Measurements from ENCODE around the gene DDIAS. TPM values are rescaled to one million over a fixed set of nuclear protein-coding genes. Genes with fewer than 3 reads are reported as not detected.

DDIAS gene
- total and polyA plus RNA-seq, 10 of the 15 experiments (the other 5 are each of a cell fraction or from before 2014, with no cell fraction given): 6.9 to 27.8 (median 12.9) TPM

DNA sequence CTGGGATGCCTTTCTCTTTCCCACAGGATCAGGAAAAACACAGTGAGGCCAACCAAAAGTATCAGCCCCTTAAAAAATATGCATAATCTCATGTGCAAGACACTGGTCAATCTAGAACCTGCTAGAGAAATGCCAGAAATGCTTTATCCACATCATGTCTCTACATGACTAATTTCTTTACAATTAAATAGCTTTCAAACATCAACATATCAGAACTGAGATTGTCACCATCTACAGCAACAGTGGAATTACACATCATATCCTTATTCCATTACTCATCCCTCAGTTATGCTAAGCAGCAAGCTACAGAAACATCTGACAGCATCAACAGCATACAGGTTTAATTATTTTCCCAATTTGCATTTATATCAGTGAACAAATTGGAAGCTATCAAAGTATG lies 78.8 kb downstream of the DDIAS start:
- no peak overlapping the region for H3K27ac ChIP-seq (ENCODE audit: control insufficient read depth, insufficient read depth)
- peaks cover 15% of the 10 kb centered on the region for H3K4me1 ChIP-seq (ENCODE audit: control insufficient read depth, insufficient read depth, low read length)
- H3K9ac ChIP-seq (ENCODE audit: control insufficient read depth, insufficient read depth, low read length): no peak overlapping the region
- H3K9me3 ChIP-seq (replicated peaks; ENCODE audit: control insufficient read depth, insufficient read depth, low read length): no peaks in the 10 kb centered on the region
- ChIA-PET CTCF (interaction anchor here (0.9 to 1.3 kb wide), 2 partner anchors 12 to 69 kb away, joined by 3 read pairs; no protein-coding TSS in a partner anchor), RAD21 (ENCODE audit: unreplicated experiment) (interaction anchor here (1.2 kb wide), 1 partner anchor 11 kb away, joined by 3 read pairs; no protein-coding TSS in a partner anchor), SMC1A (ENCODE audit: uncharacterized antibody, unreplicated experiment) (interaction anchor here (0.8 to 2.7 kb wide), 8 partner anchors 9 to 82 kb away, joined by 3 to 14 read pairs (median 4); no protein-coding TSS in a partner anchor), POLR2A (no interaction called here)
- H3K36me3 ChIP-seq (ENCODE audit: control insufficient read depth in 2 of 2, insufficient read depth in 2 of 2, low read length in 1 of 2): peaks cover 2 to 7% of the 10 kb centered on the region in 2 experiments; a peak in 2 of 4 replicates
- TF ChIP-seq, protein P1, sequence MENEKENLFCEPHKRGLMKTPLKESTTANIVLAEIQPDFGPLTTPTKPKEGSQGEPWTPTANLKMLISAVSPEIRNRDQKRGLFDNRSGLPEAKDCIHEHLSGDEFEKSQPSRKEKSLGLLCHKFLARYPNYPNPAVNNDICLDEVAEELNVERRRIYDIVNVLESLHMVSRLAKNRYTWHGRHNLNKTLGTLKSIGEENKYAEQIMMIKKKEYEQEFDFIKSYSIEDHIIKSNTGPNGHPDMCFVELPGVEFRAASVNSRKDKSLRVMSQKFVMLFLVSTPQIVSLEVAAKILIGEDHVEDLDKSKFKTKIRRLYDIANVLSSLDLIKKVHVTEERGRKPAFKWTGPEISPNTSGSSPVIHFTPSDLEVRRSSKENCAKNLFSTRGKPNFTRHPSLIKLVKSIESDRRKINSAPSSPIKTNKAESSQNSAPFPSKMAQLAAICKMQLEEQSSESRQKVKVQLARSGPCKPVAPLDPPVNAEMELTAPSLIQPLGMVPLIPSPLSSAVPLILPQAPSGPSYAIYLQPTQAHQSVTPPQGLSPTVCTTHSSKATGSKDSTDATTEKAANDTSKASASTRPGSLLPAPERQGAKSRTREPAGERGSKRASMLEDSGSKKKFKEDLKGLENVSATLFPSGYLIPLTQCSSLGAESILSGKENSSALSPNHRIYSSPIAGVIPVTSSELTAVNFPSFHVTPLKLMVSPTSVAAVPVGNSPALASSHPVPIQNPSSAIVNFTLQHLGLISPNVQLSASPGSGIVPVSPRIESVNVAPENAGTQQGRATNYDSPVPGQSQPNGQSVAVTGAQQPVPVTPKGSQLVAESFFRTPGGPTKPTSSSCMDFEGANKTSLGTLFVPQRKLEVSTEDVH (IDR thresholded peaks at IDR 0.05; ENCODE audit: low read depth, partially characterized antibody): no peak
- ATAC-seq (peak; percentile 26), DNase-seq (ENCODE audit: low read depth, low spot score) (no peak), FAIRE-seq (no peak)
- intact Hi-C loops (cut with micrococcal nuclease; ENCODE audit: unreplicated experiment): no loop called here
- no peaks in the 10 kb centered on the region for H3K79me2 ChIP-seq (ENCODE audit: control insufficient read depth, insufficient read depth, low read length)
- no peaks in the 10 kb centered on the region for H4K20me1 ChIP-seq (ENCODE audit: control insufficient read depth, insufficient read depth)
- no peak overlapping the region for H3K4me2 ChIP-seq (ENCODE audit: control insufficient read depth, insufficient read depth)
- BruUV-seq (replicated peaks): no TSS peak
- H3K27me3 ChIP-seq (replicated peaks in 1 of 2; ENCODE audit: control insufficient read depth in 2 of 2, insufficient read depth in 2 of 2, low read length in 1 of 2): no peaks in the 10 kb centered on the region
- in situ Hi-C loops (cut with MboI): no loop called here
- no peak overlapping the region for H3K4me3 ChIP-seq
- no peak overlapping the region for H2AFZ ChIP-seq (ENCODE audit: control insufficient read depth, low read depth, low read length)

DNA sequence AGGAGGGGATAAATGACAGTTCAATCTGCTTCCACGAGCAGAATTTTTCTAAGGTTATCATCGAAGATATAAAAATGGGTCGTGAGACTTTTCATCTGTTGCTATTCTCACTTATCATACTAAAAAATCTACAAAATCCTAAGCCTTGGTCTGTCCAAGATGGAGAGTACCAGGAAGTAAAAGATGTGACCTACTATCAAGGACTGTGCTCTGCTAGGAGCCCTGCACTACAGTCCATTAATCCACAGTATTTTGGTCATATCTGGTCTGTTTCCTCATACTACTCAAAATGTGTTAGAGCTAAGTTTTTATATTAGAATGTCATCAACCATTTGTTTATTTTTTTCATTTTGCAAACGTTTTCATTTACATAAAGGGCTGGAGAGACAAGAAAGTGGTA lies 79.4 kb downstream of the DDIAS start:
- no peak for ATAC-seq
- in situ Hi-C loops (cut with MboI) (no loop called here), intact Hi-C loops (cut with micrococcal nuclease; ENCODE audit: unreplicated experiment) (no loop called here)
- RAD21 ChIA-PET (ENCODE audit: unreplicated experiment): no interaction called here
- H2AFZ ChIP-seq (ENCODE audit: control insufficient read depth, low read depth, low read length): no peak overlapping the region
- no peak overlapping the region for H3K27ac ChIP-seq (ENCODE audit: control insufficient read depth, insufficient read depth)
- WGBS (ENCODE audit: insufficient coverage, insufficient replicate concordance, low lambda C conversion rate, missing lambda C conversion rate): 75% methylated on average over 4 of the region's 4 CpGs
- TF ChIP-seq, protein P2, sequence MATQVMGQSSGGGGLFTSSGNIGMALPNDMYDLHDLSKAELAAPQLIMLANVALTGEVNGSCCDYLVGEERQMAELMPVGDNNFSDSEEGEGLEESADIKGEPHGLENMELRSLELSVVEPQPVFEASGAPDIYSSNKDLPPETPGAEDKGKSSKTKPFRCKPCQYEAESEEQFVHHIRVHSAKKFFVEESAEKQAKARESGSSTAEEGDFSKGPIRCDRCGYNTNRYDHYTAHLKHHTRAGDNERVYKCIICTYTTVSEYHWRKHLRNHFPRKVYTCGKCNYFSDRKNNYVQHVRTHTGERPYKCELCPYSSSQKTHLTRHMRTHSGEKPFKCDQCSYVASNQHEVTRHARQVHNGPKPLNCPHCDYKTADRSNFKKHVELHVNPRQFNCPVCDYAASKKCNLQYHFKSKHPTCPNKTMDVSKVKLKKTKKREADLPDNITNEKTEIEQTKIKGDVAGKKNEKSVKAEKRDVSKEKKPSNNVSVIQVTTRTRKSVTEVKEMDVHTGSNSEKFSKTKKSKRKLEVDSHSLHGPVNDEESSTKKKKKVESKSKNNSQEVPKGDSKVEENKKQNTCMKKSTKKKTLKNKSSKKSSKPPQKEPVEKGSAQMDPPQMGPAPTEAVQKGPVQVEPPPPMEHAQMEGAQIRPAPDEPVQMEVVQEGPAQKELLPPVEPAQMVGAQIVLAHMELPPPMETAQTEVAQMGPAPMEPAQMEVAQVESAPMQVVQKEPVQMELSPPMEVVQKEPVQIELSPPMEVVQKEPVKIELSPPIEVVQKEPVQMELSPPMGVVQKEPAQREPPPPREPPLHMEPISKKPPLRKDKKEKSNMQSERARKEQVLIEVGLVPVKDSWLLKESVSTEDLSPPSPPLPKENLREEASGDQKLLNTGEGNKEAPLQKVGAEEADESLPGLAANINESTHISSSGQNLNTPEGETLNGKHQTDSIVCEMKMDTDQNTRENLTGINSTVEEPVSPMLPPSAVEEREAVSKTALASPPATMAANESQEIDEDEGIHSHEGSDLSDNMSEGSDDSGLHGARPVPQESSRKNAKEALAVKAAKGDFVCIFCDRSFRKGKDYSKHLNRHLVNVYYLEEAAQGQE (IDR thresholded peaks at IDR 0.05; ENCODE audit: low read depth, low read length): no peak
- TF ChIP-seq SUPT20H (IDR thresholded peaks at IDR 0.05; ENCODE audit: borderline replicate concordance, control insufficient read depth, low read depth, low read length): no peak
- no peak for TF ChIP-seq HDAC2 (IDR thresholded peaks at IDR 0.05)
- TF ChIP-seq SUZ12 (IDR thresholded peaks at IDR 0.05; ENCODE audit: unreplicated experiment): no peak
- no peak for TF ChIP-seq NFIC (IDR thresholded peaks at IDR 0.05; ENCODE audit: low read depth, low read length)
- TF ChIP-seq CREB1 (IDR thresholded peaks at IDR 0.05; ENCODE audit: low read depth): no peak
- TF ChIP-seq WRNIP1 (IDR thresholded peaks at IDR 0.05; ENCODE audit: borderline replicate concordance, low read depth, low read length): no peak
- no peak for TF ChIP-seq BRCA1 (IDR thresholded peaks at IDR 0.05; ENCODE audit: low read depth, low read length)
- TF ChIP-seq PML (IDR thresholded peaks at IDR 0.05; ENCODE audit: low read length): no peak
- no peak for TF ChIP-seq POU2F2 (IDR thresholded peaks at IDR 0.05; ENCODE audit: borderline replicate concordance, low read depth, low read length)
- no peak for TF ChIP-seq NR2F1 (conservative IDR thresholded peaks at IDR 0.05)
- CTCF ChIA-PET: interaction anchor here (0.9 to 1.3 kb wide), 3 partner anchors 9 to 70 kb away, joined by 3 to 4 read pairs (median 3); no protein-coding TSS in a partner anchor
- no TSS peak for BruUV-seq (replicated peaks)
- peaks cover 15% of the 10 kb centered on the region for H3K4me1 ChIP-seq (ENCODE audit: control insufficient read depth, insufficient read depth, low read length)
- no peaks in the 10 kb centered on the region for H3K9me3 ChIP-seq (replicated peaks; ENCODE audit: control insufficient read depth, insufficient read depth, low read length)
- FAIRE-seq: no peak
- peaks cover 2 to 7% of the 10 kb centered on the region in 2 experiments; a peak in 2 of 4 replicates for H3K36me3 ChIP-seq (ENCODE audit: control insufficient read depth in 2 of 2, insufficient read depth in 2 of 2, low read length in 1 of 2)
- SMC1A ChIA-PET (ENCODE audit: uncharacterized antibody, unreplicated experiment): interaction anchor here (0.8 to 2.7 kb wide), 10 partner anchors 9 to 82 kb away, joined by 3 to 14 read pairs (median 3); no protein-coding TSS in a partner anchor
- no peak for DNase-seq (ENCODE audit: low read depth, low spot score)
- POLR2A ChIA-PET: interaction anchor here (1.1 kb wide), 1 partner anchor 18 kb away, joined by 3 read pairs; no protein-coding TSS in a partner anchor
- H3K27me3 ChIP-seq (replicated peaks in 1 of 2; ENCODE audit: control insufficient read depth in 2 of 2, insufficient read depth in 2 of 2, low read length in 1 of 2): no peaks in the 10 kb centered on the region
- no peak overlapping the region for H3K4me2 ChIP-seq (ENCODE audit: control insufficient read depth, insufficient read depth)
- no peak overlapping the region for H3K4me3 ChIP-seq
- H3K9ac ChIP-seq (ENCODE audit: control insufficient read depth, insufficient read depth, low read length): no peak overlapping the region
- no peaks in the 10 kb centered on the region for H4K20me1 ChIP-seq (ENCODE audit: control insufficient read depth, insufficient read depth)
- no peaks in the 10 kb centered on the region for H3K79me2 ChIP-seq (ENCODE audit: control insufficient read depth, insufficient read depth, low read length)
